GM19238 (cell line): Measurements from ENCODE around the gene NRXN3.

Experiments used
- DNase-seq: peaks from one replicate; pipeline ENCODE4 v3.0.0; 2011; ENCODE audit warnings: low spot score; ENCODE audit not compliant: insufficient read length

The NRXN3 gene

DNA sequence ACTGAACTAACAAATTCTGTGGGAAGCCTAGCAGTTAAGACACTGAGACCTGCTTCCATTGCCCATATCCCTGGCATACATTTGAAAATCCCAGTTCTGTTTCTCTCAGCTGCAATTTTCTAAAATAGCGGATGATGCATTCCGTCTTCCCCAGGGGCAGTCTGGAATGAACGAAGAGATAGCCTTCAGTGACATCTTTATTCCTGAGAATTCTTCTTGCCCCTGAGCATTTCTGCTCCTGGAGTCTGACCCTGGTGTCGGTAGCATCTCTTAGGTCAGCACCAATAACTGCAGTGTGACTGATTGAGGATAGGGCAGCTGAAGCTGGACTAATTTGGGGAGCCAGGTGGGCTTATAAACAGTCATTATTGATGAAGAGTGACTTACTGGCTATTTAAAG is 1488.6 kb downstream of the NRXN3 start:
- DNase-seq, result no peak

DNA sequence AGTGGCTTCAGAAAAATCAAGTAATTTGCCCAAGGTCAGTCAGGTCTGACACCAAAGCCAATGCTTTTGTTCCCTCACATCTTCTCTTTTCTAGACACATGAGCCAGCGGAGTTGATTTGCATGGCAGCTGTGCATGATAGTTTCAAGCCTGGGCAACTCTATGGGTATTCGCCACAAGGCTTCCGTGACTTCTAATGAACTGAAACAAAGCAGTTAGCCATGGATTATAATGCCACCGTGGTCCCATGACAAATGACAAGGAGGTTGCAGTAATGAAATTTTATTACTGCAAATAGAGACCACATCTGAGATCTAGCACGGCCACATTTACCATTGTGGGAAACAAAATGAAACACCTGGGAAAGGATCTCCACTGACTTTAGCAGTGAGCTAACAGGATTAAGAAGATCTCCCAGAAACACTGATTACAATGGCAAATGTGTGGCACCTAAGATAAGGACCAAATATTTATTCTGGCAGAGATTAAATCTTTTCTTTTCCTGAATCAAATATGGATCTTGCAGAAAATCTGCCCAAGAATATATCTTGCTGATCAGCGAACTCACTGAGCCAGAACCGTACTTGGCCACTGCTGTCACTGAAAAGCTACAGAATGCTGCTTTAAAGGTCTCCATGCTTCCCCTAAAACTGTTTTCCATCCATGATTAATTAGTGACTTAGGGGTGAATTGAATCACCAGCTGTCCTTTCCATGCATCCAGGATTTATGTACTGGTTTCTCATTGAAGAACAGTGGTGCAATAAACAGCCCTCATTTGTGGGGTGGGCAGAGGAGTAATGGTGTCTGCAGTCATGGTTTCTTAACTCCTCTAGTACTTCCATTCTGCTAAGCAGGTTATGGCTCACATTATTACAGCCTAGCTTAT is 1490.1 kb downstream of the NRXN3 start:
- no peak for DNase-seq

DNA sequence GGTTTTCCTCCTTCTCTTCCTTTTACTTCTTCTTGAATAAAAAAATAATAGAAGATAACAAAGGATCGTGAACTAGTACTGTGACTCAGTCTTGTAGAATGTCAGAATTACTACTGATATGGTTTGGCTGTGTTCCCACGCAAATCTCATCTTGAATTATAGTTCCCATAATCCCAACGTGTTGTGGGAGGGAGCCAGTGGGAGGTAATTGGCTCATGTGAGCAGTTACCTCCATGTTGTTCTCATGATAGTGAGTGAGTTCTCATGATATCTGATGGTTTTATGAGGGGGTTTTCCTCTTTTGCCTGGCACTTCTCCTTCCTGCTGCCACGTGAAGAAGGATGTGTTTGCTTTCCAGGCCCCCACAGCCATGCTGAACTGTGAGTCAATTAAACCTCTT is 1491.6 kb downstream of the NRXN3 start:
- DNase-seq, result no peak

DNA sequence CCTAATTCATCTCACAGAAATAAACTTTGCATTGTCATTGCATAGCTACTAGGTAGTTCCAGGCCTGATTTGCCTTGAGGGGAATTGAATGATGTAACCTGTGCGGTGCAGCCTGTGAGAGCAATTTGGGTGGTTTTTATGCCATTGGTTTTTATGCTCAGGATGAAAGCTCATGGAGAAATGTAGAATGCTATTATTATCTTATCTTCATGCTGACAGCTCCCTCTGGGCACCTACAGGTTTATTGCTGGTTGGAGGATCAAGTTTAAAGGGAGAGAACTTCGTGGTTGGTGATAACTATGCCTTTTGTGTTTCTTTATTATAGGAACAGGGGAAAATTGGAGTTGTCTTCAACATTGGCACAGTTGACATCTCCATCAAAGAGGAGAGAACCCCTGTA is 1493.3 kb downstream of the NRXN3 start:
- DNase-seq, result no peak

DNA sequence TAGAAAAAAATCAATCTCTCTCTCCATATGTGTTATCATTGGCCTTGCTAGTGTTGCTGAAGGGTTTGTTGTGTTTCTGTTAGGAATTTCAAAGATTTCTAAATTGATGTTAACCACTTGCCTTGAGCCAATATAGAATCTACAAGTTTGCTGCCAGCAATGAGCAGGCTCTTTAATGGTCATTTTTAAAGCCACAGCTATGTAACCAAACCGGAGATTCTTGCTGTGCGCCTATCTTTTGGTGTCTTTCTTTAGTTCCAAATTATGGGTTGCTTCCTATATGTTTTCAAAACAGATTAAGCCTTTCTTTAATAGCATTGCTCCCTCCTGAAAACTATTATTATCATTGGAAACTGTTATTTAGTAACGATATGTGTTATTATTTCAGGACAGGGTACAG is 1495.4 kb downstream of the NRXN3 start:
- no peak for DNase-seq

DNA sequence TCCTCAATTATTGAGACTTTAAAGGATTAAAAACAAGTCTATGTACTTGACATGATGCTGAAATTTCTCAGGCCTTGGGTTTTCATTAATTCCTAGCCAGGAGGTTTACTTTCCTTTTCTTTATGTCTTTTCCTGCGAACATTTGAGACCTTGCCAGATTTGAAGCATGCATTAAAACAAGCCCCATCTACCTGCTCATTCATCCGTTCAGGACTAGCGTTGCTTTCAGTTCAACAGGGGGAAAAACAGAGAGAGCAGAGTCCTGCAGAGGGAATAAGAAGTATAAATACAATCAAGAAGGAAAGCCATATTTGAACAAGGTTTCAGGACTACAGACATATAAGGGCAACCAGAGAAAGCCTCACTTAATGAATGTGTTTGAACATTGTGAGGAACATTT is 1498.8 kb downstream of the NRXN3 start:
- no peak for DNase-seq

DNA sequence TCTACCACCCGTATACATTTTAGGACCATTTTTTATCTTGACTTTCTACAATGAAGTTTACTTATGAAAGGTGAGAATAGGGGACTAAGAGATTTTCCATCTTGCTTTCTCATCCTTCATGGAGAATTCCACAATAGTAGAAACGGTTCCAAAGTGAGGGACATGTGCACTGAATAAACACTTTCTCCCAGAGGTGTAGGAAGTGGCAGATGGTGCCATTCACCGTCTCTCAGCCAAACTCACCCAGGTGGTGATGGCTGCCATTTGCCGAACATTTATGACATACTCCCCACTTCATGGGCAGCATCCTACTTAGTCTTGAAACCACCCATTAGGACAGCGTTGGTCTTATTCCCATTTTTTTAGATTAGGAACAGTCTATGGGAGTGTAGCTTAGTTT is 1500.6 kb downstream of the NRXN3 start:
- no peak for DNase-seq

DNA sequence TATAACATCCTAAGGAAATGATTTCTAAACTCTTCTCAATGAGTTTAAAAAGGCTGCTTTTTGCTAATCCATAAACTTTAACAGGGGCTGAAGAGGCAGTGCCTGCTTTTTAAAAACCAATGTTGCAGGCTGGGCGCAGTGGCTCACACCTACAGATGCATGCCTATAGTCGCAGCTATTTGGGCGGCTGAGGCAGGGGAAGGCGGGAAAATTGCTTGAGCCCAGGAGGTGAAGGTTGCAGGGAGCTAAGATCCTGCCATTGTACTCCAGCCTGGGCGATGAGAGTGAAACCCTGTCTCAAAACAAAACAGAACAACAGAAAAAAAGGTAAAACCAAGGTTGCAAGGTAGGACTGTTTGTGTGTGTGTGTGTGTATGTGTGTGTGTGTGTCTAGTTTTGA is 1509.9 kb downstream of the NRXN3 start:
- no peak for DNase-seq

DNA sequence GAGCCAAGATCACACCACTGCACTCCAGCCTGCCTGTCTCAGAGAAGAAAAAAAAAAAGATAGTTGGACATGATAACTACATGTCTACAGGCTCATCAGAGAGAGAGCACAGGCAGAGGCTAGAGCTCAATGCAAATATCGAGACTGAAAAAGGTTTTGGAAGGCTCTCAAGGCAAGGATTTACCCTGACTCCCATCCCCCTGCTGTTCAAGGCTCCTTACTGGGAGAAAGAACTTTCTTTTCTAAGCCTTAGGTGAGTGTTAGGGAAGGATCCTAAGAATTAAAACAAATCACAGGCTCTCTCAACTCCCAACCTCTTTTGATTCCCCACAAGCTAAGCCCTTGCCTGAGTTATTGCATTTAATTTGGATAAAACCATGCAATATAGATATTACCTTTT is 1516.0 kb downstream of the NRXN3 start:
- no peak for DNase-seq

DNA sequence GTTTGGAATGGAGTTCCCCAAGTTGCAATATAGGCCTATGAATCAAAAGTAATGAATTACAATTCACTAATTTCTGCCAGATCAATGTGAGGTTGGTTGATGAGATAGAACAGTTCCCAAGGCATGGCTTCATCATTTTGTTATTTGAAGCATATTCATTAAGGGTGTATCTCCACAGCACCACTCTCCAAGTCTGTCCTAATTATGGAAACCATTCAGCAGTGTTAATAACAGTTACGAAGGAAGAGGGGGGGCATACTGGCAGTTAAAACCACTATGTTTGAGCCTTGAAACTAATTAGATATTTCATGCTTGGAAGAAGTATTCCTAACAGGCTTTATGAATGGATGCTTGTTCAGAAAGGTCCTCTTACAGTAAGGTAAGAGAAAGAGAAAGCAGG is 1520.8 kb downstream of the NRXN3 start:
- DNase-seq, result no peak

DNA sequence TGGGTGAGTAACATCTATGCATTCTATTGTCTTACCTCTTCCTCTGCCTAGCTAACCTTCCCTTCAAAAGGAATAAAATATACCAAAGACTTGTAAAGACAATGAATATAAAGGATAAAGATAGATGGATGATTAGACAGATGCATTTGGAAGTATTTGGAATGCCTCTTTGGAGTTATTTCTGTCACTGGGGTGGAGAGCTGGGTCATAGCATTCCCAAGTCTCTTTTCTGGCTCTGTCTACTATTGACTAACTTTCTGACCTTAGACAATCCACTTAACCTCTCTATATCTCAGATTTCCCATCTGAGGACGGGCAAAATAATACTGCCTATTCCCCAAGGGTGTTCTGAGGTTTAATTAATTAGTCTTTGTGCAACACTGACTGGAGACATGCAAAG is 1523.8 kb downstream of the NRXN3 start:
- no peak for DNase-seq

DNA sequence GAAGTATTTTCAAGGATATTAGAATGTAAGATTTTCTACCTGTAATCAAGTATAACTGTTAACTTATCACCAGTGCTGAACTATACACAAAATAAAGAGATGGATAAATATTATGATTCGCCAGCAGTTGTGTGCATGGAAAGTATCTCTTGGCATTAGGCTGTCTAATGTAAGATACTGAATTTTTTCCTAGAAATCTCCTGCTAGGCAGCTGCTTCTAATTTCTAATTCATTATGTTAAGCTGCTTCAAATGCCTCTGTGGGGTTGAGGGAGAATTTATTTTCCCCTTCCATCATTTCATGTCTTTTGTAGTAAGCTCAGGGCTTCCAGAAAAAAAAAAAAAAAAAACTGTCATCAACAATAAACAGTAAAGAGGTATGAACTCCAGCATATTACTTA is 1525.1 kb downstream of the NRXN3 start:
- no peak for DNase-seq

DNA sequence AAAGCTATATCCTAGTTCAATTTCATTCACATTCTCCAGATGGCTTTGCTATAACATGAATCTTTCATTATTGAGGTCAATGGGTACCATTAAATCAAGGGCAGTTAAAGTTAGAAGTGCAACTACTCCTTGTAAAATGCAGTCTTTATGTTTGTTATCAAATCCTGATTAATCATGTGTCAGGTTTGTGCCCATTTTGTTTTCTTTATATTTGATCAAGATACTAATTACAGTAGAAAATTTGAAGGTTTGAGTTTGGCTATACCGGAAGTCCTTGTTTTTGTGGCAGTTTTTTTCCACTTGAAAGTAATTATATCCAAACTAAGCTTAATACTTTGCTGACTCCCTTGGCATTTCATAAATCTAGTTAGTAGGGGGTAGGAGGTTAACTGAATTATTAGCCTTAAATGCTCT is 1528.1 kb downstream of the NRXN3 start:
- DNase-seq, result no peak

DNA sequence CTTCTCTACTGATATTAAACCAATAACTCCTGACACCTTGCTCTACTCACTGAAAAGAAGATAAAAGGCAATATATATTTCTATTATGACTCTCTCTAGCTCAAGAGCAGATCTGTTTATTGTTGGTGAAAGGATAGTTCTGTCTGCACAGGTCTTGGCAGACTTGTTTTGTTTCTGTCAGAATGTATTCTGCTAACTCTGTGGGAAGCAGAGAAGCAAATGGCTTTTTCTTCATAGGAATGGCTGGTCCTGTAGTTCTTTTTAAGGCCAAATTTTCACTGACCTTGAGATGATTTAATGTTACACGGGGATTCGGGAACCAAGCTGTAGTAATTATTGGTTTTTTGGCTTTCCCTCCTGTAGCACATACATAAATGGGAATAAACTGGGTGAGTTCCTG is 1529.0 kb downstream of the NRXN3 start:
- no peak for DNase-seq

DNA sequence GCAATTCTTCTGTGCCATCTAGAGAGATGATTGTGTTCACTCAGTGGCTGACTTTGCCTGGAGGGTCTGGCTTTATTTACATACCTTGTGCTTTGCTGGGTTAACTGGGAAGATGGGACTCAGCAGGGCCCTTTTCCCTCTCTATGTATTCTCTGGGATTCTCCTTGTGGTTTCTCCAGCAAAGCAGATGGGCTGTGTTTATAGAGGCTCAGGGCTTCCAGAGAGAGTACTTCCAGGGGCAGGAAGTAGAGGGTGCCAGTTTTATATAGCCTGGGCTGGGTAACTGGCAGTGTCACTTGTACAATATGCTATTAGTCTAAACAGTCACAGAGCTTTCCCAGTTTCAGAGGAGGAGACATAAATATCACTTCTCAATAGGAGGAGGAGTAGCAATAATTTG is 1531.2 kb downstream of the NRXN3 start:
- DNase-seq, result no peak

DNA sequence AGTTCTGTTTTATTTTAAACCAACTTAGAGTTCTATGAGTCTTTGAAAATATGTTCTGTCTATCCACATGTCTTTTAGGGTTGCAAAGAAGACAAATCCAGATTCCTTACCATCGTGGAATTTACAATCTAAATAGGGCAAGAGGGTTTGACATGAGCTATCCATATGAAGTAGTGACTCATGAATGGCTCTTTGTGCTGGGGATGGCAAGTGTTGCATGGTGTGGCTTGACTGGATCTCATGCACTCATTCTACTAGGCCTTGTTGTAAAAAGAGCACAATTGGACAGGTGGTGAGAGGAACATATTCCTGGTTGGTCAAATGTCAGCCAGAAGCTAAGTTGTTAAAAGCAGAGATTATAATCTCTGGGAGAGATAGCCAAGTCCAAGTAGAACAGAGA is 1532.0 kb downstream of the NRXN3 start:
- no peak for DNase-seq

DNA sequence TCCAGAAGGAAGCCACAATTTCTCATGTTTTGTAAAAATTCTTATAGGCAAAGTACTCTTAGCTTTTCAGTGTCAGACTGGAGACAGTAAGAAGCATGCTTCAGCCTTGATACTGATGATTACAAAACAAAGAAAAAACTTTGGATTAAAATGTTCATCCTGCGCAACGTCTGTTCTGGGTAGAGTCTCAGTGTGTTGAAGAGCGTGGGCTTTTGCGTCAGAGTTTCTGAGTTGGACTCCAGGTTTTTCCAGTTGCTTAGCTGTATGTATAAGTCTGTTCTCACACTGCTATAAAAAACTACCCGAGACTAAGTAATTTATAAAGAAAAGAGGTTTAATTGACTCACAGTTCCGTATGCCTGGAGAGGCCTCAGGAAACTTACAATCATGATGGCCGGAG is 1533.0 kb downstream of the NRXN3 start:
- no peak for DNase-seq

DNA sequence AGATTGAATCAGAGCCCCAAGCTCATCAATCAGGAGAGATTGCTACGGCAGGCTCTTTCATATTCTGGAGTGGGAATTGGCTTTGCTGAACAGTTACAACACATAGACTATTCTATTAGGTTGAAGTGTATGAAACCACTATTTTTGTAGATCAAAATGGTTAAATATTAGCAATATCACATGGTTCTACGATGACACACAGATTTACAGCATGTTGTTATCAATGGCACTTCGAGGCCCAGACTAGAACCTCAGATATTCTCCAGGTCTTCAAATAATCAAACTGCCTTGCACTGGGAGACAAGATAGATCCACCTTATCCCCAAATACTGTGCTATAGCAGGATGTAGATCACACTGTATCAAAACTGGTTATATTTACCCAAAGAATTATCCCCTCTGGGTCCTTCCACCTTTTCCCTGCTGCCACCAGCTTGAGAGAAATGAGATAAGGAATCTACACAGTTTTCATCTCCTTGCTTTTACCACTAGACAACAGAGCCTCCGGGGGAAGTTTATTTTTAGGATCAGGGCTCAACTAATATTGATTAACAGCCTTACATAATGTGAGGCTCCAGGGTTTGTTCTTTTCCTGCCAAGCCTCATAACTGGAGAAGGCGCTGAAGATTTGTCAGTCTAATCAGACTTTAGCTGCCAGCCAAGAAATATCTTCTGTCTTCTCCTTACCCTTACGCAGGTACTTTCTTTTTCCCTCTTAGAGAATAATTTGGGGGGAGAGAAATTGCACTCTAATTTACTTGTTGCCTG is 1534.1 kb downstream of the NRXN3 start:
- no peak for DNase-seq

DNA sequence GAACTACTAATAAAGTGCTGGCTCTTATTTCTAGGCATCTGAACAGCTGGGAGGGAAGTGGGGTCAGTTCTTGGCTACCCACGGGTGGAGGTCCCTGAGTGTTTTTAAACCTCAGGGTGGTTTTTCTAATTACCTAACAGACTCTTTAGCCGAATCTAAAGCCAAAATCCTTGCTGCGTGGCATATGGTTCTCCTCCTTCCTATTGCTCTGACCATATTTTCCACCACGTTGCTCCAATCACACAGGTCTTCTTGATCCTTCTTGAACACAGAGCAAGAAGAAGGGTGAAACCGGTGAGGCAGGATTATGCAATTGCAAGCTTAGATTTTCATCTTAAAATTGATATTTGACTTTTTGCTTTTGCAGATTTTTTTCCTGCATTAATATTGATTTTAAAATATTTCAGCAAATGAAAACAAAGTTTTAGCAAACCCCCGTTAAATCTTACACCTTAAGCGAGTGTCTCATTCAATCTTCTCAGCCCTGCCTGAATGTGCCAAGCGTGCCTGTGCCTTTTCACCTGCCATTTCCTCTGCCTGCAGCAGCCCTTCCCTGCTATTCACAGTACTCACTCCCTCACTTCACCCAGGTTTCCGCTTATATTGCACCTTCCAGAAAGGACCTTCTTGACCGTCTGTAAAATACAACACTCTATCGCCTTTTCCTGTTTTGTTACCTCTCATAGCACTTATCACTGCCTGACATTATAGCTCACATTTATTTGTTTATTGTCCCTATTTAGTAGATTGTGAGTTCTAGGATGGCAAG is 1535.1 kb downstream of the NRXN3 start:
- no peak for DNase-seq

DNA sequence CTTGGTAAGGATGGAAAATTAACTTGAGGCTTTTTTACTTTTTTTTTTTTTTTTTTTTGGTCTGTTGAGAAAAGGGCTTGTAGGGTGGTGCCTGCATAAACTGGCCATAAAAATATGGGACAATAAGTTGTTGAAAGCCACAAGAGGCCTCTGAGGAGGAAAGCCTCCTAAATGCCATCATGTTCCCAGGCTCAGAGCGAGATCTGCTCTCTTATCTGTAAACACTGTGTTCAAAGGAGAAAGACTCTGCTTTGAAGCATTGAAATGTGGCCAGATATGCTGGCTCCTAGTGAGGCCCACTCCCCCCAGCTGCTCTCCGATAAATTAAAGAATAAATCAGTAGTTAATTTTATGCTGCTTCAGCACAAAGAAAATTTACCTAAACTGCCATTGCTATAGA is 1536.2 kb downstream of the NRXN3 start:
- no peak for DNase-seq

DNA sequence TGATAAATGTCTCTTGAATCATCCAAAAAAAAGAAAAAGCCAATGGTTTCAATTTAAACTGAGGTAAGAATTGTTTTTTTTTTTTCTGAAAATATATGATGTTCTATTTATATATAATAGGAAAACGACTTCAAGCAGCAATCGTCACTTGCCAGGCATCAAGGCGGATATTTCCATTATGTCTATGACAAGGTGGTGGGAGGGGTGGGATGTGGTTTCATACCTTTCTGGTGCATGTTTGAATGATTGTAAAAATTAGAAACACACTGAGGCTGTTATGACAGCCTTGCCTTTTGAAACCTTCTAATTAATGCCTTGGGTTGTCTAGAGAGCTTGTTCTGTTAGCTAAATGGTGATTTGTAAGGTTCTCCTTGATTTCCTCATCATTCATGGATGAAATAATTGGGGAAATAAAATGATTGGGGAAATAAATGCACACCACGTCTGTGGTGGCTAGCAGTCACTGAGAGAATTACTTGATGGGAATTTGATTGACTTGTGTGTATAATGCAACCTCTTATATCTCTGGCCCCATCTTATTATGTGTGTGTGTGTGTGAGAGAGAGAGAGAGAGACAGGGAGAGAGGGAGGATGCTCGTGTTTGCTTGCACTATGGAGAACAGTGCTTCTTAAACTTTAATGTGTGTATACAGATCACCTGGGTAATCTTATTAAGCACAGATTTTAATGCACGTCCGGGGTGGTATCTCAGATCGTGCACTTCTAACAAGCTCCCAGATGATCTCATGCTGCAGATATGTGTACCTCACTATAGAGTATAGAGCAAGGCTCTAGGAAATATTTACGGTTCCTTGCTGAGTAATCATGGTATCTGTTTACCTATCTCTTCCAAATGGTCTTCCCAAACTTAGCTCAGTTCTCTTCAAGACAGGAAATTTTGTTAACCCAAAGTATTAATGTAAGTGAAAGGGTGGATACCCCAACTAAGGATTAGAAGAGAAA is 1538.5 kb downstream of the NRXN3 start:
- no peak for DNase-seq
